SU-DHL-6 (cell line): ENCODE data around the gene MTG2.

Source experiments
- EZH2phosphoT487 ChIP-seq: fragments of 200-600 bp; sonication (generic), shearing (Covaris generic); conservative IDR thresholded peaks from 2 replicates; pipeline ENCODE4 v1.6.1; 2018; ENCODE audit warnings: mild to moderate bottlenecking, antibody characterized with exemption, low read length, moderate library complexity, mixed read lengths
- TF ChIP-seq, protein P1 (sequence below): fragments of 200-600 bp; sonication (generic); IDR thresholded peaks from one replicate; pipeline ENCODE4 v1.5.1; 2017; ENCODE audit warnings: antibody characterized with exemption, mild to moderate bottlenecking, low read length, moderate library complexity; ENCODE audit not compliant: insufficient read depth, poor library complexity, severe bottlenecking

- TF ChIP-seq, protein P1, sequence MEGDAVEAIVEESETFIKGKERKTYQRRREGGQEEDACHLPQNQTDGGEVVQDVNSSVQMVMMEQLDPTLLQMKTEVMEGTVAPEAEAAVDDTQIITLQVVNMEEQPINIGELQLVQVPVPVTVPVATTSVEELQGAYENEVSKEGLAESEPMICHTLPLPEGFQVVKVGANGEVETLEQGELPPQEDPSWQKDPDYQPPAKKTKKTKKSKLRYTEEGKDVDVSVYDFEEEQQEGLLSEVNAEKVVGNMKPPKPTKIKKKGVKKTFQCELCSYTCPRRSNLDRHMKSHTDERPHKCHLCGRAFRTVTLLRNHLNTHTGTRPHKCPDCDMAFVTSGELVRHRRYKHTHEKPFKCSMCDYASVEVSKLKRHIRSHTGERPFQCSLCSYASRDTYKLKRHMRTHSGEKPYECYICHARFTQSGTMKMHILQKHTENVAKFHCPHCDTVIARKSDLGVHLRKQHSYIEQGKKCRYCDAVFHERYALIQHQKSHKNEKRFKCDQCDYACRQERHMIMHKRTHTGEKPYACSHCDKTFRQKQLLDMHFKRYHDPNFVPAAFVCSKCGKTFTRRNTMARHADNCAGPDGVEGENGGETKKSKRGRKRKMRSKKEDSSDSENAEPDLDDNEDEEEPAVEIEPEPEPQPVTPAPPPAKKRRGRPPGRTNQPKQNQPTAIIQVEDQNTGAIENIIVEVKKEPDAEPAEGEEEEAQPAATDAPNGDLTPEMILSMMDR = no peak
- TF ChIP-seq EZH2phosphoT487 = no peak
Observed at GRCh38 chr20:62165762-62166399, 16.9 kb upstream of the MTG2 start.
